Neural cell (in vitro differentiated cells): ENCODE data around the gene SYTL5. TPM values are rescaled to one million over a fixed set of nuclear protein-coding genes. Genes with fewer than 3 reads are reported as not detected.

ENCODE experiments used
- H2AFZ ChIP-seq: fragments of 200-600, 300-800 bp; sonication (generic), shearing (Covaris generic); 2 replicates; pipeline ENCODE4 v1.6.0; 2014; ENCODE audit warnings: low read depth, mild to moderate bottlenecking, antibody characterized with exemption, low read length, moderate library complexity
- H3F3A ChIP-seq: fragments of 200-600 bp; shearing (Covaris generic); 2 replicates; pipeline ENCODE4 v1.6.1; 2016; ENCODE audit warnings: mild to moderate bottlenecking, moderate library complexity, mixed read lengths, antibody characterized with exemption, low read length; ENCODE audit not compliant: insufficient read depth, poor library complexity, severe bottlenecking
- H3K27ac ChIP-seq: fragments of 200-600, 300-800 bp; sonication (generic), shearing (Covaris generic); 2 replicates; pipeline ENCODE4 v1.5.1; 2014; ENCODE audit warnings: mild to moderate bottlenecking, low read length, moderate library complexity
- H3K27me3 ChIP-seq: fragments of 300-800, 200-600 bp; sonication (generic), shearing (Covaris generic); 2 replicates; pipeline ENCODE4 v1.6.0; 2014; ENCODE audit warnings: mild to moderate bottlenecking, low read depth, low read length, moderate library complexity; ENCODE audit not compliant: insufficient read depth
- H3K36me3 ChIP-seq: fragments of 300-800, 200-600 bp; sonication (generic), shearing (Covaris generic); 2 replicates; pipeline ENCODE4 v1.5.1; 2014; ENCODE audit warnings: mild to moderate bottlenecking, antibody characterized with exemption, low read length, moderate library complexity; ENCODE audit not compliant: insufficient read depth
- H3K4me2 ChIP-seq: fragments of 300-800, 200-600 bp; sonication (generic), shearing (Covaris generic); 2 replicates; pipeline ENCODE4 v1.6.0; 2014; ENCODE audit warnings: mild to moderate bottlenecking, low read length
- H3K4me3 ChIP-seq: fragments of 300-800, 200-600 bp; sonication (generic), shearing (Covaris generic); 2 replicates; pipeline ENCODE4 v1.5.1; 2014; ENCODE audit warnings: mild to moderate bottlenecking, low read length, moderate library complexity
- H3K79me2 ChIP-seq: fragments of 200-600 bp; shearing (Covaris generic); replicated peaks from 2 replicates; pipeline ENCODE4 v1.6.0; 2014; ENCODE audit warnings: mild to moderate bottlenecking, low read length, moderate library complexity; ENCODE audit not compliant: insufficient read depth
- H3K9ac ChIP-seq: fragments of 300-800, 200-600 bp; sonication (generic), shearing (Covaris generic); 2 replicates; pipeline ENCODE4 v1.6.1; 2016; ENCODE audit warnings: mild to moderate bottlenecking, low read length, mixed read lengths
- H3K9me2 ChIP-seq: fragments of 200-600 bp; shearing (Covaris generic); 2 replicates; pipeline ENCODE4 v1.6.1; 2016; ENCODE audit warnings: mild to moderate bottlenecking, low read length, mixed read lengths; ENCODE audit not compliant: insufficient read depth
- H3K9me3 ChIP-seq: fragments of 200-600, 300-800 bp; sonication (generic), shearing (Covaris generic); 2 replicates; pipeline ENCODE4 v1.6.1; 2016; ENCODE audit warnings: mild to moderate bottlenecking, mixed run types, low read length, moderate library complexity, mixed read lengths
- H4K20me1 ChIP-seq: fragments of 200-600 bp; shearing (Covaris generic); 2 replicates; pipeline ENCODE4 v1.6.1; 2016; ENCODE audit warnings: mild to moderate bottlenecking, mixed run types; ENCODE audit not compliant: insufficient read depth
- EP300 ChIP-seq: fragments of 450-650 bp; conservative IDR thresholded peaks from 2 replicates; pipeline ENCODE4 v1.6.1; 2014; ENCODE audit warnings: antibody characterized with exemption, mild to moderate bottlenecking, moderate library complexity; ENCODE audit not compliant: poor library complexity, severe bottlenecking
- EZH2 ChIP-seq: fragments of 200-600, 300-800 bp; shearing (Covaris generic), sonication (generic); IDR thresholded peaks from 2 replicates; pipeline ENCODE4 v1.6.1; 2014; ENCODE audit warnings: antibody characterized with exemption, low read length, borderline replicate concordance, mild to moderate bottlenecking; ENCODE audit not compliant: insufficient read depth, poor library complexity, severe bottlenecking
- MXI1 ChIP-seq: fragments of 450-650 bp; conservative IDR thresholded peaks from 2 replicates; pipeline ENCODE4 v1.6.1; 2014; ENCODE audit warnings: antibody characterized with exemption, mild to moderate bottlenecking; ENCODE audit not compliant: poor library complexity, severe bottlenecking
- POLR2AphosphoS5 ChIP-seq: IDR thresholded peaks from 2 replicates; pipeline ENCODE4 v1.6.1; 2012
- RAD21 ChIP-seq: fragments of 450-650 bp; conservative IDR thresholded peaks from 2 replicates; pipeline ENCODE4 v1.6.1; 2014; ENCODE audit warnings: antibody characterized with exemption, mild to moderate bottlenecking, moderate library complexity
- SMC3 ChIP-seq: fragments of 450-650 bp; conservative IDR thresholded peaks from 2 replicates; pipeline ENCODE4 v1.6.1; 2014; ENCODE audit warnings: antibody characterized with exemption, mild to moderate bottlenecking, moderate library complexity; ENCODE audit not compliant: poor library complexity
- TAF1 ChIP-seq: IDR thresholded peaks from 2 replicates; pipeline ENCODE4 v1.6.1; 2012; ENCODE audit warnings: low read depth
- polyA plus RNA-seq: library from polyadenylated mRNA; depleted of rRNA; stranded (reverse); fragments of >200 nt; gene quantifications from 2 replicates; pipeline ENCODE4 v1.2.3, GENCODE V29; 2014
- TF ChIP-seq, protein P1 (sequence below): fragments of 450-650 bp; IDR thresholded peaks from 2 replicates; pipeline ENCODE4 v1.5.1; 2014; ENCODE audit warnings: antibody characterized with exemption, mild to moderate bottlenecking, moderate library complexity; ENCODE audit not compliant: poor library complexity, severe bottlenecking
- TF ChIP-seq, protein P2 (sequence below): IDR thresholded peaks from 2 replicates; pipeline ENCODE4 v1.6.1; 2012; ENCODE audit warnings: borderline replicate concordance

SYTL5 gene
- polyA plus RNA-seq, 1 donor from 2014 or later: 1.0 TPM

DNA sequence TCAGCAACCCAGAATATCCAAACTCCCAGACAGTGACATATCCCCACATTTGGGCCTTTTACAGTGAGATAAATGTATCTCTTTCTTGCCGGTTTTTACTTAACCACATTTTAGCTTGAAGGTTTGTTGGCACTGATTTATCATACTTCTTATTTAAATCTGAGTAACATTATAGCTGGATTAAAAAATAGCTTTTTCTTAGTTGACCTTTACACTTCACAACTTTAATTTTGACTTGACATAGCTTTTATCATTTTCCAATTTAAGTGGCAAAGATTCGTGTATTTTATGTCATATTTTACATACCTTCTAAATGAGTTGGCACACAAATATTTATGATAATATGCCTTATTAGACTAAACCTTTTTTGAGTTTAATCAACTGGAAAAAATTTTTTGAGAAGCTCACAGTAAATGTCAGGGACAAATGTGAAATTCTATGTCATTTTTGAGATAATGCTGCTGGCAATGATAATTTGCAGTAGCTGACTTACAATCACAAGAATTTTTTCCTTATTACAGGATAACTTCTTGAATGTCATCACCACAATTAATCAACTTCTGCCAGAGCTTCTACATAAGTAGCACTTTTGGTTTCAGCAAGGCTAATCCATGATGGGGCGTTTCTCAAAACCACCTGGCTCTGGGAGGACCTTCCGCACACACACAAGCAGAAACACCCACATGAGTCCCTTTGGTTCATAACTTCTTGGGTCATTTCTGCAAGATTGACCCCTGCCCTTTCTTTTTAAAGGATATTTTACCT lies 80.3 kb downstream of the SYTL5 start:
- H3K4me2 ChIP-seq: no peak overlapping the region
- H3K79me2 ChIP-seq: no peaks in the 10 kb centered on the region
- TF ChIP-seq TAF1 (no peak), MXI1 (no peak), EP300 (no peak), SMC3 (no peak), POLR2AphosphoS5 (no peak), RAD21 (no peak), EZH2 (no peak)
- TF ChIP-seq, protein P1, sequence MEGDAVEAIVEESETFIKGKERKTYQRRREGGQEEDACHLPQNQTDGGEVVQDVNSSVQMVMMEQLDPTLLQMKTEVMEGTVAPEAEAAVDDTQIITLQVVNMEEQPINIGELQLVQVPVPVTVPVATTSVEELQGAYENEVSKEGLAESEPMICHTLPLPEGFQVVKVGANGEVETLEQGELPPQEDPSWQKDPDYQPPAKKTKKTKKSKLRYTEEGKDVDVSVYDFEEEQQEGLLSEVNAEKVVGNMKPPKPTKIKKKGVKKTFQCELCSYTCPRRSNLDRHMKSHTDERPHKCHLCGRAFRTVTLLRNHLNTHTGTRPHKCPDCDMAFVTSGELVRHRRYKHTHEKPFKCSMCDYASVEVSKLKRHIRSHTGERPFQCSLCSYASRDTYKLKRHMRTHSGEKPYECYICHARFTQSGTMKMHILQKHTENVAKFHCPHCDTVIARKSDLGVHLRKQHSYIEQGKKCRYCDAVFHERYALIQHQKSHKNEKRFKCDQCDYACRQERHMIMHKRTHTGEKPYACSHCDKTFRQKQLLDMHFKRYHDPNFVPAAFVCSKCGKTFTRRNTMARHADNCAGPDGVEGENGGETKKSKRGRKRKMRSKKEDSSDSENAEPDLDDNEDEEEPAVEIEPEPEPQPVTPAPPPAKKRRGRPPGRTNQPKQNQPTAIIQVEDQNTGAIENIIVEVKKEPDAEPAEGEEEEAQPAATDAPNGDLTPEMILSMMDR: no peak
- TF ChIP-seq, protein P2, sequence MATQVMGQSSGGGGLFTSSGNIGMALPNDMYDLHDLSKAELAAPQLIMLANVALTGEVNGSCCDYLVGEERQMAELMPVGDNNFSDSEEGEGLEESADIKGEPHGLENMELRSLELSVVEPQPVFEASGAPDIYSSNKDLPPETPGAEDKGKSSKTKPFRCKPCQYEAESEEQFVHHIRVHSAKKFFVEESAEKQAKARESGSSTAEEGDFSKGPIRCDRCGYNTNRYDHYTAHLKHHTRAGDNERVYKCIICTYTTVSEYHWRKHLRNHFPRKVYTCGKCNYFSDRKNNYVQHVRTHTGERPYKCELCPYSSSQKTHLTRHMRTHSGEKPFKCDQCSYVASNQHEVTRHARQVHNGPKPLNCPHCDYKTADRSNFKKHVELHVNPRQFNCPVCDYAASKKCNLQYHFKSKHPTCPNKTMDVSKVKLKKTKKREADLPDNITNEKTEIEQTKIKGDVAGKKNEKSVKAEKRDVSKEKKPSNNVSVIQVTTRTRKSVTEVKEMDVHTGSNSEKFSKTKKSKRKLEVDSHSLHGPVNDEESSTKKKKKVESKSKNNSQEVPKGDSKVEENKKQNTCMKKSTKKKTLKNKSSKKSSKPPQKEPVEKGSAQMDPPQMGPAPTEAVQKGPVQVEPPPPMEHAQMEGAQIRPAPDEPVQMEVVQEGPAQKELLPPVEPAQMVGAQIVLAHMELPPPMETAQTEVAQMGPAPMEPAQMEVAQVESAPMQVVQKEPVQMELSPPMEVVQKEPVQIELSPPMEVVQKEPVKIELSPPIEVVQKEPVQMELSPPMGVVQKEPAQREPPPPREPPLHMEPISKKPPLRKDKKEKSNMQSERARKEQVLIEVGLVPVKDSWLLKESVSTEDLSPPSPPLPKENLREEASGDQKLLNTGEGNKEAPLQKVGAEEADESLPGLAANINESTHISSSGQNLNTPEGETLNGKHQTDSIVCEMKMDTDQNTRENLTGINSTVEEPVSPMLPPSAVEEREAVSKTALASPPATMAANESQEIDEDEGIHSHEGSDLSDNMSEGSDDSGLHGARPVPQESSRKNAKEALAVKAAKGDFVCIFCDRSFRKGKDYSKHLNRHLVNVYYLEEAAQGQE: no peak

DNA sequence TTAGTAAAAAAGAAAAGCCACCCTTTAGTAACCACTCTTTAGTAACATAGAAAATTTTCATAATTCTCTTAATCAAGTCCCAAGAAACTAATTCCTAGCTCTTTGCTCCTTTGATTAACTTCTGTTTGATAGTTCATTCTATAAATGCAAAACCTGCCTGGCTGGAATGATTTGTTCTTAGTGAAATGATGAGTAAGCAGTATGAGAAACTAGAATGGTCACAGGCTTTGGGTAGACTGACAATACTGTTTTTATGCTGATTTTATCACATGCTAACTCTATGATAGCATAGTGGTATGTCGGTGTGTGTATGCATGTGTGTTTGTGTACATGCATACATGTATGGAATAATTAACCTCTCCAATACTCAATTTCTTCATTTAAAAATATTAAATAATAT lies 81.2 kb downstream of the SYTL5 start:
- Histone ChIP-seq H4K20me1 (no peaks in the 10 kb centered on the region), H3K79me2 (no peaks in the 10 kb centered on the region), H3K4me3 (no peak overlapping the region), H3K9ac (no peak overlapping the region), H3K4me2 (no peak overlapping the region), H3K36me3 (no peaks in the 10 kb centered on the region), H2AFZ (no peak overlapping the region), H3K9me3 (no peaks in the 10 kb centered on the region), H3K27ac (no peak overlapping the region), H3F3A (no peaks in the 10 kb centered on the region), H3K9me2 (no peaks in the 10 kb centered on the region), H3K27me3 (no peaks in the 10 kb centered on the region)
- TF ChIP-seq, protein P1: no peak
- no peak for TF ChIP-seq POLR2AphosphoS5
- TF ChIP-seq EP300: no peak
- TF ChIP-seq TAF1: no peak
- no peak for TF ChIP-seq MXI1
- no peak for TF ChIP-seq SMC3
- no peak for TF ChIP-seq EZH2
- TF ChIP-seq, protein P2: no peak
- no peak for TF ChIP-seq RAD21

More for the DNA sequence above, 80.3 kb downstream of the SYTL5 start:
- Histone ChIP-seq H4K20me1 (no peaks in the 10 kb centered on the region), H3F3A (no peaks in the 10 kb centered on the region), H3K36me3 (no peaks in the 10 kb centered on the region), H3K9me2 (no peaks in the 10 kb centered on the region), H2AFZ (no peak overlapping the region), H3K9ac (no peak overlapping the region), H3K9me3 (no peaks in the 10 kb centered on the region), H3K27me3 (no peaks in the 10 kb centered on the region), H3K27ac (no peak overlapping the region), H3K4me3 (no peak overlapping the region)
